ENCODE data around the gene SIPA1L2.

SIPA1L2 gene

DNA sequence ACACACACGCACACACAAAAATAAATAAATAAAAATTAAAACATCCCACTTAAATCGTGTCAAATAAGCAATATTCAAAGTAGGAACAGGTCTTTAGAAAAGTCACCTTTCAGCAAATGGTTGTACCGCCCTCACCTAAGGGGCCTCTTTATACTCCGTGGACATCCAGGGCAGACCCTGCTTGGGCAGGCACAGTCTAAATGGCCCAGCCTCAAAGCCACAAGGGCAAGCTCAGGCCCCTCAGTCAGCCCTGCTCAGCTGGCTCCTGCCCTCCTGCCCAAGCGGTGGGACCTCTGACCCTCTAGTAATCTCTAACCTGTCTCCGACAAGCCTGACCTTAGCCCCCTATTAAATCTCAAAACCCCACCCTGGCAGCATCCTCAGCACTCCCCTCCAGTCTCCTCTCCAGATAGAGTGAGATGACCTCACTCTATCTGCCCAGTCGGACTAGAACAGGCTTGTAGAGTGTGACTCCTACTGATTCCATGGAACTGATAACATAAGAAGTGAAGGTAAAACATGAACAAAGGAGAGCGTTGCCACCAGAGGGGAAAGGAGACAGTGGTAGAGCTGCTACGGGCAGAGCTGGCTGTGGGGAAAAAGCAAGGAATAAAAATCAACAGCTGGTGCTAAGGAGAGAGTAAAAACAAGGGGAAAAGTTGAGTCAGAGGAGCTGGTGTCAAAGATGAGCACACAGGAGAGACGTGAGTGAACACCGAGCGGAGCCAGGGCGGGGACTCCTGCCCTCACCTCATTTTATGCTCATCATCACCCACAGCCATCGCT lies 36.0 kb downstream of the SIPA1L2 start:
- no peak for FAIRE-seq

DNA sequence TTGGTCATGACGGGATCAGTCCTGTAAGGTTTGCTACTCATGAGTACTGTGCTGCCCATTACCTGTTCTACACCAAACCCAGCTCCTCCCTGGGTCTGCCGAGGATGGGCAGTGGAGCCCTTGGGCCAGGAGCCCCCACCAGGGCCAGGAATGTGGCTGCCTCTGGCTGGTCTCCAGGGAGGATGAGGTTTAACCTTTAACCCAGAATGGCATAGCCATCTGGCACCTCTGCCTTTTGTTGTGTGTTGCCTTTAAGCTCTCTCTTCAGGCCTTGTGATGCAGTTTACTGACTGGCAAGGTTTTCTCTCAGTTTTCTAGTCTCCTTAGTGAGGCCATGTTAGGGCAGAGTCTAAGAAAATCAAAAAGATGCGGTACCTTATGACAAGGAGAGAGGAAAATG lies 38.6 kb downstream of the SIPA1L2 start:
- FAIRE-seq: peak; percentile 64
- no peak for DNase-seq (ENCODE audit: insufficient read length, low spot score)

More for the DNA sequence above, 36.0 kb downstream of the SIPA1L2 start:
- no peak for DNase-seq (ENCODE audit: insufficient read length, low spot score)

DNA sequence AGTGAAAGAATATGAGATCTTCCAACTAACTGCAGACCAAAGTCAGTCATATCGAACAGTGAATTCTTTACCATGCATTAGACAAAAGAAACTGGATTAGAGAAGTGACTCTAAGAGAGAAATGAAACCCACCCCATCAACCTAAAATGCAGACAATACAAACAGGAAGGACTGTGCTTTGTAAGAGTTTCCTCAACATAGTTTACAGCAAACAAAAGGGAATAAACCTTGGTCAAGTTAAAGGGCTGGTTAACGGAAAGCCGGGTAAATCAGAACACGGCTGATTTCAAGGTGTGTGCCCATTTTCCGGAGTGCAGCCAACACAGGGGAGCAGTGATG lies 39.2 kb downstream of the SIPA1L2 start:
- FAIRE-seq (peak; percentile 76), DNase-seq (ENCODE audit: insufficient read length, low spot score) (no peak)

DNA sequence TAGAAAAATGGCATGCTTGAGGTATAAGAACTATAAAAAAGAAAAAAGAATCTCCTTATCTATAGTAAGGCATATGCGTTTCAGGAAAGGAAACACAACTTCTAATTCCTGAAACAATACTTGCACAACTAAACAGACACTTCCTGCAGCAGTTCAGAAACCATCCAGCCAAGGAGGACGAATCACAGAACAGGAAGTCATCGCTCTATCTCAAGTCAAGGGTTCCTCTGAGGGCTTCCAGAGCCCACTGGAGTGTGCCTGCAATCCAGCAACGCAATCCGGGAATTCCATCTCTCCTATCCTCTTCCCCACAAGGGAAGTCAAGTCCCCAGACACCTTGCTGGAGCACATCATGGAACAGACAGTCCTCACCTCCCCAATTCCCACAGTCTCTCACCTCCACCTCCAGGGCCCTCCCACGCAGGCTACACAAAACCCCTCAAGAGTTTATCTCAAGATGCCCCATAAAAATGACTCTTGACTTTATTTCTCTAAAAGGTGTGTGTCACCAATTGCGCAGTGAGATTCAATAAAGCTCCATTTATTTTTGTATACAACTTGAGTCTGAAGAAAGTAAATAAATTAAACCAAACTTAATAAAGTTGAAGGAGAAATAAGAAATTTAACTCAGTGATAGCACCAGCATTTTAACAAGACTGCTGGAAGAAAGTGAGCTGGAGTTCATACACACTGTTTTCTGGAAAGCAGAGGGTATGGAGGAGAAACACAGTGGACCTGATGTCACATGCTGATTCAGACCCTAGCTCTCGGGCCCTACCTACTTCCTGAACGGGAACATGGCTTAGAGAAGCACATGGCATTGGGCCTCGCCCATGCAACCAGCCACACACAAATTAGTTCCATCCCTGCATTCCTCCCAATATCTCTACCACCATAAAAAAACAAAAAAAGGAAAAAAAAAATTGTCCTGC lies 39.9 kb downstream of the SIPA1L2 start:
- FAIRE-seq (peak; percentile 79), DNase-seq (ENCODE audit: insufficient read length, low spot score) (no peak)

DNA sequence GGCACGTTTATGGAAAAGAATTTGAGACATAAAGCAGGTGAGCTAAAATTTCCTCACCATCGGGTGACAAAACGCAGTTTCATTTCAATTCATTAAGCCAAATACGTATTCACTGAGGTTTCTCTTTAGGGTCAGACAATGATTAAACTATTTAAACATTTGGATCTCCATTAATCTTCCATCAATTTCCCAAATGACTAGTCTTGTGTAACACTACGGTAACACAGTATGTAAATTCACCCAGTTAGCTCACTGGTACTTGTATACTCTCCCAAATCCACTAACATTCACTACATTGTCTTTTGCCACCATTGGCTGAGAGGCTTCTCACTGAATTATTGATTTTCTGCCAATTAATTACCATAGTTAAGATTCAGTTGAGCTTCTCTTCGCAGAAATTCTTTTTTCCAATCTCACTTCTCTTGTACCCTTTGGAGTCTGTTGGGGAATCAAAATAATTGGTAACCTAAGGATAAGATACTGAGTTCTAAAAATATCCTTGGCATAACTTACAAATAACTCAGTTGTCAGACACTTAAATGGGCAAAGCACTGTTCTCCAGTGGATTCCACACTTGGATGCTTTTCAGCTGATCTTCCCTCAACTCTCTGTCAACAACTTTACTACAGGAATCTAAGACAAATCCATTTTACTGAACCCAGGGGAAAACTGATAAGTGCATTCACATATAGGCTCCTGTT lies 40.7 kb downstream of the SIPA1L2 start:
- FAIRE-seq (peak; percentile 71), DNase-seq (ENCODE audit: insufficient read length, low spot score) (no peak)

DNA sequence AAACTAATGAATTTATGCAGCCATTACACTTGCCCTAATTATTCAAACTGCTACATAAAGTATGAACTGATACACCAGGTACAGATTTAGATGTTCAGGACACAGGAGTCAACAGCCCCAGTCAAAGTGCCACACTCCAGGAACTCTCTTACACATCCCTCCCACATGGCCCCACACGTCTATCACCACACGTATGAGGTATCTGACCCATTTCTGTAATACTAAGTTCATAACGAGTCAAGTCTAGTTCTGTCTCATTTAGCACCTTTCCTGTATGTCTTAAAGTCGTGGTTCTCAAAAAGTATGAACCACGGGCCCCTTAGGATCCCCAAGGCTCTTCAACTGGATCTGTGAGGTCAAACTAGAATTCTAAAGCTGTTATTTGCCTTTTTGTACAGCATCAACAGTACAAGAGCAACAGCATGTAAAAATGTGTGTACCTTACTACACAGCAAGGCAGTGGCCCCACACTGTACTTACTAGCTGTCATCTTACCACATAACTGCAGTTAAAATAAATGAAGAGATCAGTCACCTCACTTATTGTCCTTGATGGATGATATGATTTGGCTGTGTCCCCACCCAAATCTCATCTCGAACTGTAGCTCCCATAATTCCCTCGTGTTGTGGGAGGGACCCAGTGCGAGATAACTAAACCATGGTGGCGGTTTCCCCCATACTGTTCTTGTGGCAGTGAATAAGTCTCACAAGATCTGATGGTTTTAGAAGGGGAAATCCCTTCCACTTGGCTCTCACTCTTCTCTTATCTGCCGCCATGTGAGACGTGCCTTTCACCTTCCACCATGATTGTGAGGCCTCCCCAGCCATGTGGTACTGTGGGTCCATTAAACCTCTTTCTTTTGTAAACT lies 42.6 kb downstream of the SIPA1L2 start:
- no peak for DNase-seq (ENCODE audit: insufficient read length, low spot score)
- no peak for FAIRE-seq

DNA sequence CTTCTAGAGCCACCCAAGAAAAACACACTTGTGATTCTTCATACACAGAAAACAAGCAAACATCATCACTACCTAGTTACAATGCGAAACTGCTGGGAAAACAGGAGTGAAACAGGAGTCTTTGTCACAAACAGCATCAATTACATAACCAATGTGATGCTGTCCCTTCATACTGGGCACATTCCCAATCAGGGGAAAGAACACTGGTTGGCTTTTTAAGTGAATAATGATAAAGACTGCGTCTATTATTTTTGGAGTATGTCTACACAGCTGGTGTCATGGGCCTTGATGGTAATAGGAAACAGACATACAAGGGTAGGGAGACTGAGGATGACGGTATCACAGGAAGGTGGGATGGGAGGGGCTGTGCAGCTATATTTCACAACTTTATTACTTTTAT lies 43.3 kb downstream of the SIPA1L2 start:
- DNase-seq (ENCODE audit: insufficient read length, low spot score) (no peak), FAIRE-seq (no peak)

DNA sequence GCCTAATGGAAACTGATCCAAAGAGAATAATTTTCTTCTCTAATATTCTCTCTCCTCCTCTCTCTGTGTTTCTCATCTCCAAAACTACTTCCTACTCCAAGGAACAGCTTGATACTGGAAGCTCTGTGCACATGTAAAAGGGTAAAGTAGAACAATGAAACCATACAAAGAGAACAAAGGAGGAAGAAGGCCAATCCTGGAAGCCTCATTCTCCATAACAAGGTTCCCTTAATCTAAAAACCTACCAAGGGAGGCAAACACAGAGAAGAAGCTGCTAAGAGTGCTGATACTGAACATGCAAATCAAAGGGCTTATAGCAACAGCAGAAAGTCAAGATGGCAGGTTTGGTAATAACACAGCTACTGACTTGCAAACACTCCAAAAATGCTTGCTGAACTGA lies 44.4 kb downstream of the SIPA1L2 start:
- no peak for FAIRE-seq
- no peak for DNase-seq (ENCODE audit: insufficient read length, low spot score)

DNA sequence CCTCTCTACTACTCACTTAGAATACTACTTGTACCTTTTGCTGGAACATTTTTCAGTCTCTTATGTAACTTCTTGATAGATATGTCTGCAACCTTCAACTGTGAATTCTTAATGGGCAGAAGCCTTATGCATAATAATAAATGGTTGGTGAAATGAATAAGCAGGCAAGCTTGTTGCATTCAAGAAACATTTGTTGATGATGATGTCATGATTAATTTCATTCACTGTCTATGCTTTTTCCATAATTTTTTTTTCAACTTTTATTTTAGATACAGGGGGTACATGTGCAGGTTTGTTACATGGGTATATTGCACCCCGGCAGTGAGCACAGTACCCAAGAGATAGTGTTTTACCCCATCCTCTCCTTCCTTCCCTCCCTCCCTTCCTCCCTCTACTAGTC lies 48.0 kb downstream of the SIPA1L2 start:
- no peak for FAIRE-seq
- no peak for DNase-seq (ENCODE audit: insufficient read length, low spot score)

Data from GM19239 (cell line).